NCI-H82 treated with DMSO at 0.1 percent for 48 hours (cell line): ENCODE data around the gene GRIN1.
"Not testable (repeated sequence)": the region's sequence is repeated elsewhere in the genome, so short reads cannot be mapped to it uniquely, and the experiment has no call there.

ENCODE experiments used
- DNase-seq: peaks from one replicate; lab custom pipeline; 2025; ENCODE audit not compliant: unreplicated experiment; lab: John Stamatoyannopoulos, UW

GRIN1 gene

GRCh38 chr9:137128158-137128861 lies 10.6 kb upstream of the GRIN1 start:
- no peak for DNase-seq

GRCh38 chr9:137128862-137129455 lies 10.0 kb upstream of the GRIN1 start:
- DNase-seq: no peak

GRCh38 chr9:137129456-137130175 lies 9.3 kb upstream of the GRIN1 start:
- DNase-seq: peak; percentile 37

- DNase-seq: no peak
These were observed 8.7 kb upstream of the GRIN1 start for GRCh38 chr9:137130176-137130755.

GRCh38 chr9:137134191-137134590 lies 4.8 kb upstream of the GRIN1 start:
- DNase-seq: no peak

- not testable (repeated sequence) for DNase-seq
These were observed 3.8 kb upstream of the GRIN1 start for GRCh38 chr9:137135154-137135553.

- no peak for DNase-seq
These were observed 2.6 kb upstream of the GRIN1 start for GRCh38 chr9:137136261-137136880.

GRCh38 chr9:137136881-137137607 lies 1.9 kb upstream of the GRIN1 start:
- no peak for DNase-seq

- DNase-seq: peak; percentile 7
These were observed 764 bp upstream of the GRIN1 start for GRCh38 chr9:137138058-137138721.

GRCh38 chr9:137139468-137140150 lies 655 bp downstream of the GRIN1 start:
- no peak for DNase-seq

- no peak for DNase-seq
These were observed 1.4 kb downstream of the GRIN1 start for GRCh38 chr9:137140151-137141012.

- DNase-seq: no peak
These were observed 2.3 kb downstream of the GRIN1 start for GRCh38 chr9:137141050-137141810.

- no peak for DNase-seq
These were observed 3.3 kb downstream of the GRIN1 start for GRCh38 chr9:137141976-137142936.

GRCh38 chr9:137143459-137143858 lies 4.5 kb downstream of the GRIN1 start:
- no peak for DNase-seq

- DNase-seq: no peak
These were observed 7.0 kb downstream of the GRIN1 start for GRCh38 chr9:137145731-137146526.

GRCh38 chr9:137146527-137146918 lies 7.6 kb downstream of the GRIN1 start:
- DNase-seq: no peak
